Neural progenitor cell (in vitro differentiated cells): ENCODE results near the gene NRGN.

Experiments
- CTCF ChIP-seq: fragments of 200-600 bp; sonication (generic); IDR thresholded peaks from 2 replicates; pipeline ENCODE4 v1.5.1; 2017; ENCODE audit warnings: antibody characterized with exemption, mild to moderate bottlenecking
- EZH2 ChIP-seq: fragments of 200-600 bp; sonication (generic); IDR thresholded peaks from 2 replicates; pipeline ENCODE4 v1.6.1; 2017; ENCODE audit warnings: antibody characterized with exemption, mild to moderate bottlenecking, moderate library complexity

GRCh38 chr11:124754710-124755109 is 15.0 kb downstream of the NRGN start:
- no peak for TF ChIP-seq EZH2
- no peak for TF ChIP-seq CTCF
